ENCODE results near the gene ARPC4.

The ARPC4 gene

GRCh38 chr3:9776896-9777693 is 15.8 kb upstream of the ARPC4 start:
- DNase-seq: no peak
- no peaks in the 10 kb centered on the region for H4K20me1 ChIP-seq (ENCODE audit: insufficient read depth, low read length)

DNA sequence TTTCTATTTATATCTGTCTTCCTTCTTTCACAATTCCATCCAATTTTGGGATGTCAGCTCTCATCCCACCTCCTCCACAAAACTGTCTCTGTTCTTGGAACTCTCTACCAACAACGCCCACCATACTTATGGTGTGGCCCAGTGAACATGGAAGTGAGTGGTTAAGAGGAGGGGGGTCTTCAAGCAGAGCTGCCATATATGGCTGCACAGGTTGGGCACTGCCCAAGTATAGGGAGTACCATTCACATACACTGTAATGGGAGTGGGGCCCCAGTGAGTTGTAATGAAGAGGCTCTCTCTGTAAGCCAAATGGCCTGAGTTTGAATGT is 15.2 kb upstream of the ARPC4 start:
- H3K9me2 ChIP-seq (replicated peaks; ENCODE audit: insufficient read depth, low read length): no peaks in the 10 kb centered on the region
- no peak for DNase-seq
- H2AFZ ChIP-seq (ENCODE audit: low read length): no peak overlapping the region
- H3K9ac ChIP-seq (ENCODE audit: low read length): no peak overlapping the region
- no peak for TF ChIP-seq EZH2phosphoT487 (IDR thresholded peaks at IDR 0.05; ENCODE audit: low read length)
- TF ChIP-seq EZH2 (optimal IDR thresholded peaks at IDR 0.05; ENCODE audit: low read depth, low read length): no peak
- TF ChIP-seq, protein P1, sequence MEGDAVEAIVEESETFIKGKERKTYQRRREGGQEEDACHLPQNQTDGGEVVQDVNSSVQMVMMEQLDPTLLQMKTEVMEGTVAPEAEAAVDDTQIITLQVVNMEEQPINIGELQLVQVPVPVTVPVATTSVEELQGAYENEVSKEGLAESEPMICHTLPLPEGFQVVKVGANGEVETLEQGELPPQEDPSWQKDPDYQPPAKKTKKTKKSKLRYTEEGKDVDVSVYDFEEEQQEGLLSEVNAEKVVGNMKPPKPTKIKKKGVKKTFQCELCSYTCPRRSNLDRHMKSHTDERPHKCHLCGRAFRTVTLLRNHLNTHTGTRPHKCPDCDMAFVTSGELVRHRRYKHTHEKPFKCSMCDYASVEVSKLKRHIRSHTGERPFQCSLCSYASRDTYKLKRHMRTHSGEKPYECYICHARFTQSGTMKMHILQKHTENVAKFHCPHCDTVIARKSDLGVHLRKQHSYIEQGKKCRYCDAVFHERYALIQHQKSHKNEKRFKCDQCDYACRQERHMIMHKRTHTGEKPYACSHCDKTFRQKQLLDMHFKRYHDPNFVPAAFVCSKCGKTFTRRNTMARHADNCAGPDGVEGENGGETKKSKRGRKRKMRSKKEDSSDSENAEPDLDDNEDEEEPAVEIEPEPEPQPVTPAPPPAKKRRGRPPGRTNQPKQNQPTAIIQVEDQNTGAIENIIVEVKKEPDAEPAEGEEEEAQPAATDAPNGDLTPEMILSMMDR (IDR thresholded peaks at IDR 0.05; ENCODE audit: low read length): no peak
- H3K27ac ChIP-seq (ENCODE audit: low read length): no peak overlapping the region
- no peaks in the 10 kb centered on the region for H3K27me3 ChIP-seq (replicated peaks; ENCODE audit: insufficient read depth, low read length)
- no peaks in the 10 kb centered on the region for H3K9me3 ChIP-seq (replicated peaks; ENCODE audit: insufficient read depth, low read length)
- no peaks in the 10 kb centered on the region for H3K36me3 ChIP-seq (replicated peaks; ENCODE audit: insufficient read depth, low read length)
- no peaks in the 10 kb centered on the region for H4K20me1 ChIP-seq (ENCODE audit: insufficient read depth, low read length)
- H3K79me2 ChIP-seq (ENCODE audit: low read length): no peaks in the 10 kb centered on the region
- no peaks in the 10 kb centered on the region for H3K4me1 ChIP-seq (ENCODE audit: low read length)
- H3F3A ChIP-seq (ENCODE audit: insufficient read depth, low read length): no peaks in the 10 kb centered on the region
- H3K4me3 ChIP-seq (ENCODE audit: low read length): no peak overlapping the region
- no peak overlapping the region for H3K4me2 ChIP-seq (ENCODE audit: low read depth, low read length)

More at GRCh38 chr3:9776896-9777693, 15.8 kb upstream of the ARPC4 start:
- no peaks in the 10 kb centered on the region for H3K4me1 ChIP-seq (ENCODE audit: low read length)
- H3K36me3 ChIP-seq (replicated peaks; ENCODE audit: insufficient read depth, low read length): no peaks in the 10 kb centered on the region
- H3K9ac ChIP-seq (ENCODE audit: low read length): no peak overlapping the region
- H3K9me2 ChIP-seq (replicated peaks; ENCODE audit: insufficient read depth, low read length): no peaks in the 10 kb centered on the region
- H3K27ac ChIP-seq (ENCODE audit: low read length): no peak overlapping the region
- no peaks in the 10 kb centered on the region for H3K9me3 ChIP-seq (replicated peaks; ENCODE audit: insufficient read depth, low read length)
- no peaks in the 10 kb centered on the region for H3F3A ChIP-seq (ENCODE audit: insufficient read depth, low read length)
- H3K27me3 ChIP-seq (replicated peaks; ENCODE audit: insufficient read depth, low read length): no peaks in the 10 kb centered on the region
- H2AFZ ChIP-seq (ENCODE audit: low read length): no peak overlapping the region
- no peak overlapping the region for H3K4me2 ChIP-seq (ENCODE audit: low read depth, low read length)
- no peaks in the 10 kb centered on the region for H3K79me2 ChIP-seq (ENCODE audit: low read length)
- no peak overlapping the region for H3K4me3 ChIP-seq (ENCODE audit: low read length)
- TF ChIP-seq EZH2 (optimal IDR thresholded peaks at IDR 0.05; ENCODE audit: low read depth, low read length) (no peak), EZH2phosphoT487 (IDR thresholded peaks at IDR 0.05; ENCODE audit: low read length) (no peak)
- TF ChIP-seq, protein P1 (IDR thresholded peaks at IDR 0.05; ENCODE audit: low read length): no peak

DNA sequence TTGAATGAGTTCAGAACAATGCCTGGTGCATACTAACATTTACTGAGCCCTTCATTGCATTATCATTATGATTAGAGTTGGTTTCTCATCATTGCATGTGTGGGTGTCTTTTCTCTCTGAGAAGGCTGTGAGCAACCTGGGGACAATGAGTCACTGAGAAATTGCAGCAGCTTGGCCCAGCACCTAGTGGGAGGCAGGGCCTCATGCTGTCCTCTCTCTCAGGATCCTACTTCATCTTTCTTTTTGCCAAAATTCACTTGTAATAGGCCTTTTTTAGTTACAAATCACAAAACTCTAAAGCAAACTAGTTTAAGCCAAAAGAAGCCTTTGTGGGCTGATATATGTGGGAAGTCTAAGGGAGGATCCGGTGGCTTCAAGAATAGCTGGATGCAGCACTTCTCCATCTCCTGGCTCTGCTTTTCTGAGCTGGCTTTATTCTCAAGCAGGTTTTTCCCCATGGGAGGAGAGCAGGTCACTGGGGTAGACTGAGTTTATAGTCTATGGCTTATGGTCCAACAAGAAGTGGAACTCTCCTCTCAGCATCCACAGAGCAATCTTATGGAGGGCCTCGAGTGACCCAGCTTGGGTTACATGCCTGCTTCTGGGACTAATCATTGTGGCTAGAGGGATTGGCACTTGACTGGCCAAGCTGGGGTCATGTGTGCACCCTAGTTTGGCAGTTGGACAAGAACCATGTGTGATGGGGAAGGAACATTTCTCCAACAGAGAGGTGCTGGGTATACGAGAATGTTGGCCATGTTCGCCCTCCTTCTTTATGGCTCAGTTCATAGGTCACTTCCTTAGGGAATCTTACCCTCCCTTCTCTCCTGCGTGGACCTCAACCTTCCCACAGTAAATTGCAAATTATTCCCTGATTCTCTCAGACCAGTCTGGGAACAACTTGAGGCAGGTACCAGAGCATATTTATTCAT is 14.5 kb upstream of the ARPC4 start:
- TF ChIP-seq, protein P1 (IDR thresholded peaks at IDR 0.05; ENCODE audit: low read length): no peak
- TF ChIP-seq EZH2phosphoT487 (IDR thresholded peaks at IDR 0.05; ENCODE audit: low read length) (no peak), EZH2 (optimal IDR thresholded peaks at IDR 0.05; ENCODE audit: low read depth, low read length) (no peak)
- H2AFZ ChIP-seq (ENCODE audit: low read length): no peak overlapping the region
- H3K4me2 ChIP-seq (ENCODE audit: low read depth, low read length): no peak overlapping the region
- no peaks in the 10 kb centered on the region for H3K27me3 ChIP-seq (replicated peaks; ENCODE audit: insufficient read depth, low read length)
- no peaks in the 10 kb centered on the region for H3K79me2 ChIP-seq (ENCODE audit: low read length)
- DNase-seq: no peak
- H3K9ac ChIP-seq (ENCODE audit: low read length): no peak overlapping the region
- no peak overlapping the region for H3K4me3 ChIP-seq (ENCODE audit: low read length)
- no peaks in the 10 kb centered on the region for H4K20me1 ChIP-seq (ENCODE audit: insufficient read depth, low read length)
- H3K36me3 ChIP-seq (replicated peaks; ENCODE audit: insufficient read depth, low read length): 0 out of 2 replicates have a peak, but pooled peaks cover 2% of the 10 kb centered on the region
- H3F3A ChIP-seq (ENCODE audit: insufficient read depth, low read length): no peaks in the 10 kb centered on the region
- no peaks in the 10 kb centered on the region for H3K9me2 ChIP-seq (replicated peaks; ENCODE audit: insufficient read depth, low read length)
- no peak overlapping the region for H3K27ac ChIP-seq (ENCODE audit: low read length)
- H3K4me1 ChIP-seq (ENCODE audit: low read length): no peaks in the 10 kb centered on the region
- H3K9me3 ChIP-seq (replicated peaks; ENCODE audit: insufficient read depth, low read length): no peaks in the 10 kb centered on the region

Measured in MM.1S (cell line).